A549 (cell line): ENCODE data around the gene VPS13D.

ENCODE experiments used
- BHLHE40 ChIP-seq: IDR thresholded peaks from 2 replicates; pipeline ENCODE4 v1.6.1; 2012; ENCODE audit warnings: low read depth, low read length, inconsistent platforms
- POLR2AphosphoS2 ChIP-seq: conservative IDR thresholded peaks from 2 replicates; pipeline ENCODE4 v1.6.1; 2012; ENCODE audit warnings: low read length, improper control_type of control experiment, inconsistent platforms

- TF ChIP-seq POLR2AphosphoS2, result no peak
- no peak for TF ChIP-seq BHLHE40
Observed at GRCh38 chr1:12340544-12340930, 110.7 kb downstream of the VPS13D start.
